Neural progenitor cell (in vitro differentiated cells): ENCODE results near the gene PRODH.
"Not testable (repeated sequence)": the region's sequence is repeated elsewhere in the genome, so short reads cannot be mapped to it uniquely, and the experiment has no call there.

Experiments used
- CTCF ChIP-seq: fragments of 200-600 bp; sonication (generic); IDR thresholded peaks from 2 replicates; pipeline ENCODE4 v1.5.1; 2017; ENCODE audit warnings: antibody characterized with exemption, mild to moderate bottlenecking
- EZH2 ChIP-seq: fragments of 200-600 bp; sonication (generic); IDR thresholded peaks from 2 replicates; pipeline ENCODE4 v1.6.1; 2017; ENCODE audit warnings: antibody characterized with exemption, mild to moderate bottlenecking, moderate library complexity
- EZH2phosphoT487 ChIP-seq: fragments of 200-600 bp; sonication (generic); IDR thresholded peaks from 2 replicates; pipeline ENCODE4 v1.6.1; 2017; ENCODE audit warnings: antibody characterized with exemption

DNA sequence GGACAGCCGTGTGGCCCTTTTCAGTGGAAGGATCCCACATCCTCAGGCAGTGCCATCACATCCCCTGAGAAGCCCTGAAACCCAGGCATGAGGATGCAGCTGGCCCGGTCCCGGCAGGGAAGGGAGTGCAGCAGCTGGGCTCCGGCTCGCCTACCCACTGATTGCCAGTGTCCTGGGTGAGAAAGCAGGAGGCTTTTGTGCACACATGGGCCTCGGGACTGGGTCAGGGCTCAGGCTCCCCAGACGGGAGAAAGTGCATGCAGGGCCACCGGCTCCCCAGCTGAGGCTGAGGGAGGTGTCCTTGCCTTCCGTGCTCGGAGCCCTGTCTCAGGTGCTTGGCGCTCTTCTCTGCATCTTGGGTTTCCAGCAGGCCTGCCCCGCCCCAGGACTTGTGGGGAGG lies 23.6 kb upstream of the PRODH start:
- not testable (repeated sequence) for TF ChIP-seq CTCF, EZH2, EZH2phosphoT487
